Measurements from ENCODE around the gene UIMC1. TPM values are rescaled to one million over a fixed set of nuclear protein-coding genes. Genes with fewer than 3 reads are reported as not detected.

UIMC1 gene
- total and polyA plus RNA-seq, 2 of the 13 experiments (the other 11 are each of a cell fraction or from before 2014, with no cell fraction given) = 18.9 to 32.7 TPM

DNA sequence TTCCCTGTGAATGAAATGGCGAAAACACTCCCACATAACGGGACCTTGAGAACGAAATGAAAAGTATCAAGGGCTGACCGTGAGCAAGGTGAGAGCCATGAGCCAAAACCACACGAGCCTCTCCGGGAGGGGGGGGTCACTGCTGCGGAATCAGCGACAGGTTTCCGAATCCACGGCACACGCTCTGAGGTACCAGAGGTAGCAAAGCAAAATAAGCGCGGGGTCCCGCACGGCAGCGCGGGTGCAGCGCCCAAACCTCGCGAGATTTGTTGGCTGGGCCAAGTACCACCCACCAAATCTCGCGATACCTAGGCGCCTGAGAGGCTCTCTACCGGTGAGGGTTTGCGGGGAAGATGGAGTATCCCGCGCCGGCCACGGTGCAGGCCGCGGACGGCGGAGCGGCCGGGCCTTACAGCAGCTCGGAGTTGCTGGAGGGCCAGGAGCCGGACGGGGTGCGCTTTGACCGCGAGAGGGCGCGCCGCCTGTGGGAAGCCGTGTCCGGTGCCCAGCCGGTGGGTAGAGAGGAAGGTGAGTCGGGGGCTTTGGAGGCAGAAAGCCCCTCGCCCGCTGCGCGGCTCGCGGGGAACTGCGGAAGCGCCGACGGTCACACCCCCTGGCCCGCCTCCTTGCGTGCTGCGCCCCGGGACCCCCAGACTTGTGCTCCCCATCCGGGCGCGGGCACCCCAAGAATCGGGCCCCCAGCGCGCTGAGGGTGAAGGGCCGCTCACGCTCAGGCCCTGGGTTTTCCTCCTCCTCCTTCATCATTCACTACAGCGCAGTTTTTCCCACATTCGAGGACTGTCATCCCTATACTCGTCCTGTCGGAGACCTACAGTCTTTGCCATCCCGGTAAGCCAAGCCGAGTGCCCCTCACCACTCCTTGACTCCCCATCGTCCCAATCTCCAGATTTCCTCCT is 16.1 kb upstream of the UIMC1 start, which contains the start of gene ZNF346 (continued):
- no peak for TF ChIP-seq ZNF354B (CRISPR knock-in tag; IDR thresholded peaks at IDR 0.05)
- TF ChIP-seq, protein P1, sequence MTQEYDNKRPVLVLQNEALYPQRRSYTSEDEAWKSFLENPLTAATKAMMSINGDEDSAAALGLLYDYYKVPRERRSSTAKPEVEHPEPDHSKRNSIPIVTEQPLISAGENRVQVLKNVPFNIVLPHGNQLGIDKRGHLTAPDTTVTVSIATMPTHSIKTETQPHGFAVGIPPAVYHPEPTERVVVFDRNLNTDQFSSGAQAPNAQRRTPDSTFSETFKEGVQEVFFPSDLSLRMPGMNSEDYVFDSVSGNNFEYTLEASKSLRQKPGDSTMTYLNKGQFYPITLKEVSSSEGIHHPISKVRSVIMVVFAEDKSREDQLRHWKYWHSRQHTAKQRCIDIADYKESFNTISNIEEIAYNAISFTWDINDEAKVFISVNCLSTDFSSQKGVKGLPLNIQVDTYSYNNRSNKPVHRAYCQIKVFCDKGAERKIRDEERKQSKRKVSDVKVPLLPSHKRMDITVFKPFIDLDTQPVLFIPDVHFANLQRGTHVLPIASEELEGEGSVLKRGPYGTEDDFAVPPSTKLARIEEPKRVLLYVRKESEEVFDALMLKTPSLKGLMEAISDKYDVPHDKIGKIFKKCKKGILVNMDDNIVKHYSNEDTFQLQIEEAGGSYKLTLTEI (CRISPR knock-in tag; conservative IDR thresholded peaks at IDR 0.05) = no peak
- peak; percentile 69; the same call in 1 of the 2 replicates for TF ChIP-seq ZNF790 (CRISPR knock-in tag; IDR thresholded peaks at IDR 0.05; ENCODE audit: borderline replicate concordance)
- TF ChIP-seq ZNF431 (CRISPR knock-in tag; IDR thresholded peaks at IDR 0.05; ENCODE audit: borderline replicate concordance, low read depth) = no peak
- no peak for TF ChIP-seq WIZ (CRISPR knock-in tag; IDR thresholded peaks at IDR 0.05)
- no peak for TF ChIP-seq NFE2L1 (CRISPR knock-in tag; IDR thresholded peaks at IDR 0.05; ENCODE audit: borderline replicate concordance)
- no peak for TF ChIP-seq ZNF496 (CRISPR knock-in tag; IDR thresholded peaks at IDR 0.05; ENCODE audit: insufficient replicate concordance)
- TF ChIP-seq MATR3 (CRISPR knock-in tag; IDR thresholded peaks at IDR 0.05) = no peak
- TF ChIP-seq, protein P2, sequence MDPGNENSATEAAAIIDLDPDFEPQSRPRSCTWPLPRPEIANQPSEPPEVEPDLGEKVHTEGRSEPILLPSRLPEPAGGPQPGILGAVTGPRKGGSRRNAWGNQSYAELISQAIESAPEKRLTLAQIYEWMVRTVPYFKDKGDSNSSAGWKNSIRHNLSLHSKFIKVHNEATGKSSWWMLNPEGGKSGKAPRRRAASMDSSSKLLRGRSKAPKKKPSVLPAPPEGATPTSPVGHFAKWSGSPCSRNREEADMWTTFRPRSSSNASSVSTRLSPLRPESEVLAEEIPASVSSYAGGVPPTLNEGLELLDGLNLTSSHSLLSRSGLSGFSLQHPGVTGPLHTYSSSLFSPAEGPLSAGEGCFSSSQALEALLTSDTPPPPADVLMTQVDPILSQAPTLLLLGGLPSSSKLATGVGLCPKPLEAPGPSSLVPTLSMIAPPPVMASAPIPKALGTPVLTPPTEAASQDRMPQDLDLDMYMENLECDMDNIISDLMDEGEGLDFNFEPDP (CRISPR knock-in tag; conservative IDR thresholded peaks at IDR 0.05) = 0 out of 2 replicates have a peak, but pooled peaks have one; percentile 48
- 0 out of 2 replicates have a peak, but pooled peaks have one; percentile 24 for TF ChIP-seq ZNF747 (CRISPR knock-in tag; IDR thresholded peaks at IDR 0.05; ENCODE audit: borderline replicate concordance)
- TF ChIP-seq MXI1 (IDR thresholded peaks at IDR 0.05; ENCODE audit: borderline replicate concordance, low read depth, low read length) = peak; percentile 82; the same call in 2 of the 3 replicates
- TF ChIP-seq, protein P3, sequence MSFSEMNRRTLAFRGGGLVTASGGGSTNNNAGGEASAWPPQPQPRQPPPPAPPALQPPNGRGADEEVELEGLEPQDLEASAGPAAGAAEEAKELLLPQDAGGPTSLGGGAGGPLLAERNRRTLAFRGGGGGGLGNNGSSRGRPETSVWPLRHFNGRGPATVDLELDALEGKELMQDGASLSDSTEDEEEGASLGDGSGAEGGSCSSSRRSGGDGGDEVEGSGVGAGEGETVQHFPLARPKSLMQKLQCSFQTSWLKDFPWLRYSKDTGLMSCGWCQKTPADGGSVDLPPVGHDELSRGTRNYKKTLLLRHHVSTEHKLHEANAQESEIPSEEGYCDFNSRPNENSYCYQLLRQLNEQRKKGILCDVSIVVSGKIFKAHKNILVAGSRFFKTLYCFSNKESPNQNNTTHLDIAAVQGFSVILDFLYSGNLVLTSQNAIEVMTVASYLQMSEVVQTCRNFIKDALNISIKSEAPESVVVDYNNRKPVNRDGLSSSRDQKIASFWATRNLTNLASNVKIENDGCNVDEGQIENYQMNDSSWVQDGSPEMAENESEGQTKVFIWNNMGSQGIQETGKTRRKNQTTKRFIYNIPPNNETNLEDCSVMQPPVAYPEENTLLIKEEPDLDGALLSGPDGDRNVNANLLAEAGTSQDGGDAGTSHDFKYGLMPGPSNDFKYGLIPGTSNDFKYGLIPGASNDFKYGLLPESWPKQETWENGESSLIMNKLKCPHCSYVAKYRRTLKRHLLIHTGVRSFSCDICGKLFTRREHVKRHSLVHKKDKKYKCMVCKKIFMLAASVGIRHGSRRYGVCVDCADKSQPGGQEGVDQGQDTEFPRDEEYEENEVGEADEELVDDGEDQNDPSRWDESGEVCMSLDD (CRISPR knock-in tag; IDR thresholded peaks at IDR 0.05; ENCODE audit: borderline replicate concordance) = peak; percentile 70; the same call in 1 of the 2 replicates
- TF ChIP-seq SRSF1 (optimal IDR thresholded peaks at IDR 0.05; ENCODE audit: low read depth, low read length) = peak; percentile 65
- TF ChIP-seq, protein P4, sequence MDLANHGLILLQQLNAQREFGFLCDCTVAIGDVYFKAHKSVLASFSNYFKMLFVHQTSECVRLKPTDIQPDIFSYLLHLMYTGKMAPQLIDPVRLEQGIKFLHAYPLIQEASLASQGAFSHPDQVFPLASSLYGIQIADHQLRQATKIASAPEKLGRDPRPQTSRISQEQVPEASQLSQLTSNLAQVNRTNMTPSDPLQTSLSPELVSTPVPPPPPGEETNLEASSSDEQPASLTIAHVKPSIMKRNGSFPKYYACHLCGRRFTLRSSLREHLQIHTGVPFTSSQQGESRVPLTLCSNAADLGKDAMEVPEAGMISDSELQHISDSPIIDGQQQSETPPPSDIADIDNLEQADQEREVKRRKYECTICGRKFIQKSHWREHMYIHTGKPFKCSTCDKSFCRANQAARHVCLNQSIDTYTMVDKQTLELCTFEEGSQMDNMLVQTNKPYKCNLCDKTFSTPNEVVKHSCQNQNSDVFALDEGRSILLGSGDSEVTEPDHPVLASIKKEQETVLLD (CRISPR knock-in tag; IDR thresholded peaks at IDR 0.05; ENCODE audit: low read depth) = no peak
- TF ChIP-seq ZNF782 (CRISPR knock-in tag; IDR thresholded peaks at IDR 0.05; ENCODE audit: borderline replicate concordance) = 0 out of 2 replicates have a peak, but pooled peaks have one; percentile 29
